ENCODE data around the gene DCTN4. TPM values are rescaled to one million over a fixed set of nuclear protein-coding genes. Genes with fewer than 3 reads are reported as not detected.

The DCTN4 gene
- total RNA-seq, 1 experiment from 2014 or later, result 67.6 TPM

DNA sequence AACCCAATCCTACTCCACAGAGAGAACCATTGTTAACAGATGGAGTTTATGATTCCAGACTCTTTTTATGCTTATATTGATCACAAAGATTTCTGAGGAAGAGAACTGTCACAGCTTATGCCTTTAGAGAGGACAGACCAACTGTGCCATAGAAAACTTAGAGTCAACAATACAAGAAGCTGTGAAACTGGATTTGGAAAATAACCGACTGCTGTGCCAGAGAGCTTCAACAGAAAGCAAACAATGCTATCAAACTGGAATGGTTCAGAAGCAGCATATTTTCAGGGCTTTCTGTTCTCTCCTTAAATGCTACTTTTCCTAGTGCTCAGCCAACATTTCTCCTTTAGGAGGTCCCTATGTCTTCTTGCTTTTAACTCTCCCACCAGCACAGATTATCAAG lies 5.0 kb downstream of the DCTN4 start:
- POLR2A ChIA-PET (ENCODE audit: low non-redundant PET), result no interaction called here
- CTCF ChIA-PET, result no interaction called here
- H3K36me3 ChIP-seq (ENCODE audit: insufficient read depth, low read length, poor library complexity, severe bottlenecking), result peaks cover 65% of the 10 kb centered on the region
- no TSS peak for BruUV-seq (replicated peaks)
- no peak for DNase-seq (ENCODE audit: low spot score)
- intact Hi-C loops (cut with micrococcal nuclease; ENCODE audit: unreplicated experiment), result no loop called here
- no peaks in the 10 kb centered on the region for H3K27me3 ChIP-seq (replicated peaks; ENCODE audit: insufficient read depth, low read depth, low read length, poor library complexity)
- H3K4me3 ChIP-seq (ENCODE audit: low read depth, low read length, poor library complexity, severe bottlenecking), result no peak overlapping the region
- peaks cover 6% of the 10 kb centered on the region for H3K4me1 ChIP-seq (ENCODE audit: insufficient read depth, low read length, poor library complexity, severe bottlenecking)
- H3K27ac ChIP-seq (ENCODE audit: low read depth, low read length, poor library complexity, severe bottlenecking), result no peak overlapping the region
- no peaks in the 10 kb centered on the region for H3K9me3 ChIP-seq (ENCODE audit: low read depth, low read length, poor library complexity, severe bottlenecking)
- TF ChIP-seq, protein P1, sequence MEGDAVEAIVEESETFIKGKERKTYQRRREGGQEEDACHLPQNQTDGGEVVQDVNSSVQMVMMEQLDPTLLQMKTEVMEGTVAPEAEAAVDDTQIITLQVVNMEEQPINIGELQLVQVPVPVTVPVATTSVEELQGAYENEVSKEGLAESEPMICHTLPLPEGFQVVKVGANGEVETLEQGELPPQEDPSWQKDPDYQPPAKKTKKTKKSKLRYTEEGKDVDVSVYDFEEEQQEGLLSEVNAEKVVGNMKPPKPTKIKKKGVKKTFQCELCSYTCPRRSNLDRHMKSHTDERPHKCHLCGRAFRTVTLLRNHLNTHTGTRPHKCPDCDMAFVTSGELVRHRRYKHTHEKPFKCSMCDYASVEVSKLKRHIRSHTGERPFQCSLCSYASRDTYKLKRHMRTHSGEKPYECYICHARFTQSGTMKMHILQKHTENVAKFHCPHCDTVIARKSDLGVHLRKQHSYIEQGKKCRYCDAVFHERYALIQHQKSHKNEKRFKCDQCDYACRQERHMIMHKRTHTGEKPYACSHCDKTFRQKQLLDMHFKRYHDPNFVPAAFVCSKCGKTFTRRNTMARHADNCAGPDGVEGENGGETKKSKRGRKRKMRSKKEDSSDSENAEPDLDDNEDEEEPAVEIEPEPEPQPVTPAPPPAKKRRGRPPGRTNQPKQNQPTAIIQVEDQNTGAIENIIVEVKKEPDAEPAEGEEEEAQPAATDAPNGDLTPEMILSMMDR (conservative IDR thresholded peaks at IDR 0.05; ENCODE audit: low read depth, low read length), result no peak
- TF ChIP-seq EZH2 (IDR thresholded peaks at IDR 0.05; ENCODE audit: borderline replicate concordance, low read depth, low read length, poor library complexity, severe bottlenecking), result no peak

DNA sequence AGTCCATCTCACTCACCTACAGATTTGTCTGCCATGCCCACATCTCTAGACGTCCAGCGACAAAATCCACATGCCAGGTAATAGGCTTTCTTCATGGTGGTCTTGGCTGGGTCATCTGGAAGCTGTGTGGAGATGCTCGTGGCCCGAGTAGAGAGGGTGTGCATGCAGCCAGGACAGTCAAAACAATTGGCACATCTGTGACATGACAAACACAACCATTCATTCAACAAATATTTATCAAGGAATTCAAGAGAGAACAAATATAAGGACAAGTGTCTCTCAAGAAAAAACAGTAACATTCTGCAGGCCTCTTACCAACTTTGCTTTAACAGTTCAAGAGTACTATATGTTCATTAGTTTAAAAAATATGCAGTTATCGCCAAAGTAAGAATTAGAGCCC lies 5.4 kb downstream of the DCTN4 start:
- Histone ChIP-seq H3K27ac (ENCODE audit: low read depth, low read length, poor library complexity, severe bottlenecking) (no peak overlapping the region), H3K4me1 (ENCODE audit: insufficient read depth, low read length, poor library complexity, severe bottlenecking) (peaks cover 6% of the 10 kb centered on the region), H3K27me3 (replicated peaks; ENCODE audit: insufficient read depth, low read depth, low read length, poor library complexity) (no peaks in the 10 kb centered on the region), H3K4me3 (ENCODE audit: low read depth, low read length, poor library complexity, severe bottlenecking) (no peak overlapping the region), H3K9me3 (ENCODE audit: low read depth, low read length, poor library complexity, severe bottlenecking) (no peaks in the 10 kb centered on the region), H3K36me3 (ENCODE audit: insufficient read depth, low read length, poor library complexity, severe bottlenecking) (peaks cover 67% of the 10 kb centered on the region)
- POLR2A ChIA-PET (ENCODE audit: low non-redundant PET), result no interaction called here
- DNase-seq (ENCODE audit: low spot score), result no peak
- TF ChIP-seq, protein P1 (conservative IDR thresholded peaks at IDR 0.05; ENCODE audit: low read depth, low read length), result no peak
- TF ChIP-seq EZH2 (IDR thresholded peaks at IDR 0.05; ENCODE audit: borderline replicate concordance, low read depth, low read length, poor library complexity, severe bottlenecking), result no peak
- BruUV-seq (replicated peaks), result no TSS peak
- CTCF ChIA-PET, result no interaction called here
- intact Hi-C loops (cut with micrococcal nuclease; ENCODE audit: unreplicated experiment), result no loop called here

DNA sequence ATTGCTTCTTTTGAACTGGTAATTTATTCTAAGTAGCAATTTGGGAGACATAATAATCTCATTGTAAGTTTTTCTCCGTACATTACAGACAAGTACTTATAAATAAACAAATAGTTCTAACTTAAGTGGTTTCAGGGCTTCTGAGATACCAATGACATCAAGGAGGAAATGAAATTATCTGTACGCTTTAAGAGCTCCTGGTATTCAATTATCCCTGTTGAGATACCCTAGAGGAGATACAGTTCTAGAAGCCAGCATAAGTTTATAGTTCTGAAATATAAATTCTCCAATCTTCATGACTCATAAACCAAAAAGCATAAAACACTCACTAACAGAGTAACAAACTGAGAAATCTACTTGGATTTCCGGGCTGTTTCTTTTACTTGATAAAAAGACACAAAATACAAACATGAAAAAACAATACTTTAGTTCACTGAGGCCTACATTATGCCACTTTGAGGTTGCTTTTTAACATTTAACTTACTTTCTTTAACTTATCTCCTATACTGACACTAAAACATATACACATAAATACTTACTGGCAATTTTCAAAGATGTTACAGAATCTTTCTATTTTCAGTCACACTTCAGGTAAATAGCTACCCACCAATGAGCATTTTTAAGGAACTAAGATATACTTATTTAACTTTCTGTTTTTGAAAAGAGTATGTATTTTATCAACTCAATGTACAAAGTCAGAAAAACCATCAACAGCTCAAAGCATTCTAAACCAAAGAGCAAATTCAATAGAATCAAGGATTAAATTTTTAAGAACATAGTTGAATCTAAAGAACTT lies 7.5 kb downstream of the DCTN4 start:
- peak; percentile 21 for DNase-seq (ENCODE audit: low spot score)
- Histone ChIP-seq H3K27me3 (replicated peaks; ENCODE audit: insufficient read depth, low read depth, low read length, poor library complexity) (no peaks in the 10 kb centered on the region), H3K9me3 (ENCODE audit: low read depth, low read length, poor library complexity, severe bottlenecking) (no peaks in the 10 kb centered on the region), H3K36me3 (ENCODE audit: insufficient read depth, low read length, poor library complexity, severe bottlenecking) (peaks cover 64% of the 10 kb centered on the region), H3K4me3 (ENCODE audit: low read depth, low read length, poor library complexity, severe bottlenecking) (no peak overlapping the region), H3K27ac (ENCODE audit: low read depth, low read length, poor library complexity, severe bottlenecking) (no peak overlapping the region), H3K4me1 (ENCODE audit: insufficient read depth, low read length, poor library complexity, severe bottlenecking) (no peaks in the 10 kb centered on the region)
- intact Hi-C loops (cut with micrococcal nuclease; ENCODE audit: unreplicated experiment), result no loop called here
- TF ChIP-seq, protein P1 (conservative IDR thresholded peaks at IDR 0.05; ENCODE audit: low read depth, low read length), result no peak
- no peak for TF ChIP-seq EZH2 (IDR thresholded peaks at IDR 0.05; ENCODE audit: borderline replicate concordance, low read depth, low read length, poor library complexity, severe bottlenecking)
- BruUV-seq (replicated peaks), result no TSS peak
- POLR2A ChIA-PET (ENCODE audit: low non-redundant PET), result no interaction called here
- CTCF ChIA-PET, result no interaction called here

Data from A673 (cell line).